Measurements from ENCODE around the gene NECTIN4. TPM values are rescaled to one million over a fixed set of nuclear protein-coding genes. Genes with fewer than 3 reads are reported as not detected.

NECTIN4 gene
- total and polyA plus RNA-seq, 2 of the 8 experiments (the other 6 are each of a cell fraction or from before 2014, with no cell fraction given), result 0.19 to 0.71 TPM

- Histone ChIP-seq H2AFZ (ENCODE audit: low read length) (no peak overlapping the region), H3K4ac (replicated peaks; ENCODE audit: insufficient read length, low read depth, low read length) (no peak overlapping the region), H3K56ac (replicated peaks; ENCODE audit: insufficient read length, low read depth, low read length) (no peak overlapping the region), H3K9ac (replicated peaks in 1 of 4; ENCODE audit: extremely low read depth in 1 of 4, low read depth in 3 of 4, low read length in 3 of 4) (no peak overlapping the region), H3K79me2 (ENCODE audit: control insufficient read depth in 1 of 2, insufficient read depth in 2 of 2, low read length in 2 of 2) (peaks cover 0 to 30% of the 10 kb centered on the region in 2 experiments; a peak in 2 of 4 replicates), H4K5ac (ENCODE audit: insufficient read length, low read depth, low read length) (no peak overlapping the region), H2AK5ac (ENCODE audit: low read depth, low read length) (no peak overlapping the region), H3K4me2 (ENCODE audit: insufficient read depth in 1 of 2, low read depth in 2 of 2, low read length in 2 of 2) (no peak overlapping the region), H4K91ac (replicated peaks; ENCODE audit: insufficient read length, low read length) (no peak overlapping the region), H3K23me2 (ENCODE audit: low read depth, low read length) (peaks cover 12% of the 10 kb centered on the region), H3K9me3 (ENCODE audit: insufficient read depth in 2 of 2, low read depth in 1 of 2, low read length in 1 of 2) (no peaks in the 10 kb centered on the region), H3K14ac (ENCODE audit: insufficient read length) (no peak overlapping the region), H3K27me3 (replicated peaks in 1 of 4; ENCODE audit: control insufficient read depth in 3 of 4, extremely low read depth in 1 of 4, insufficient read depth in 3 of 4, low read length in 3 of 4) (no peaks in the 10 kb centered on the region), H3K4me3 (ENCODE audit: extremely low read depth in 1 of 4, insufficient read depth in 2 of 4, low read depth in 3 of 4, low read length in 4 of 4) (no peak overlapping the region), H3K18ac (ENCODE audit: extremely low read depth, low read length) (no peak overlapping the region), H2BK20ac (ENCODE audit: low read length) (no peak overlapping the region), H4K20me1 (replicated peaks in 1 of 2; ENCODE audit: control insufficient read depth in 1 of 2, insufficient read depth in 2 of 2, low read length in 2 of 2) (peaks cover 0 to 16% of the 10 kb centered on the region in 2 experiments), H3K79me1 (ENCODE audit: low read depth, low read length) (peaks cover 7% of the 10 kb centered on the region; the same call in 1 of the 2 replicates), H3K23ac (ENCODE audit: insufficient read length) (no peak overlapping the region), H4K8ac (ENCODE audit: extremely low read depth, insufficient read depth, low read length) (no peak overlapping the region), H2BK120ac (replicated peaks; ENCODE audit: low read depth, low read length) (no peak overlapping the region), H2BK12ac (ENCODE audit: low read depth, low read length) (no peak overlapping the region), H2BK15ac (ENCODE audit: low read length) (no peak overlapping the region), H3K36me3 (ENCODE audit: control insufficient read depth in 2 of 4, insufficient read depth in 4 of 4, low read length in 3 of 4) (peaks cover 16 to 62% (median 34%) of the 10 kb centered on the region in 4 experiments), H3K27ac (ENCODE audit: low read depth, low read length) (no peak overlapping the region), H3K4me1 (replicated peaks in 1 of 4; ENCODE audit: control insufficient read depth in 3 of 4, insufficient read depth in 4 of 4, low read length in 3 of 4) (peaks cover 4 to 10% (median 5%) of the 10 kb centered on the region in 4 experiments; a peak in 6 of 7 replicates), H2BK5ac (ENCODE audit: low read depth, low read length) (no peak overlapping the region)
- DNase-seq (ENCODE audit: low read depth in 1 of 2, low spot score in 2 of 2) (no peak), FAIRE-seq (no peak)
- ChIA-PET CTCF (ENCODE audit: partially characterized antibody) (interaction anchor here (0.8 to 1.4 kb wide), 4 partner anchors 19 to 50 kb away, joined by 3 to 4 read pairs (median 4); no protein-coding TSS in a partner anchor), POLR2A (ENCODE audit: partially characterized antibody) (interaction anchor here (1.0 to 1.2 kb wide), 4 partner anchors 15 to 168 kb away, joined by 3 to 6 read pairs (median 4); partner anchors contain the start of gene PPOX)
- TF ChIP-seq POU5F1 (IDR thresholded peaks at IDR 0.05; ENCODE audit: low read depth, low read length) (no peak), ASH2L (IDR thresholded peaks at IDR 0.05; ENCODE audit: low read length) (no peak), CEBPB (IDR thresholded peaks at IDR 0.05; ENCODE audit: low read depth, low read length) (no peak), RAD21 (IDR thresholded peaks at IDR 0.05 in 1 of 2, conservative IDR thresholded peaks at IDR 0.05 in 1 of 2; ENCODE audit: low read depth in 2 of 2, low read length in 2 of 2) (no peak), JUND (IDR thresholded peaks at IDR 0.05; ENCODE audit: low read length) (no peak), SAP30 (IDR thresholded peaks at IDR 0.05; ENCODE audit: insufficient read depth, insufficient replicate concordance, low read length) (no peak), YY1 (IDR thresholded peaks at IDR 0.05; ENCODE audit: low read depth, low read length) (no peak)
- TF ChIP-seq, protein P1, sequence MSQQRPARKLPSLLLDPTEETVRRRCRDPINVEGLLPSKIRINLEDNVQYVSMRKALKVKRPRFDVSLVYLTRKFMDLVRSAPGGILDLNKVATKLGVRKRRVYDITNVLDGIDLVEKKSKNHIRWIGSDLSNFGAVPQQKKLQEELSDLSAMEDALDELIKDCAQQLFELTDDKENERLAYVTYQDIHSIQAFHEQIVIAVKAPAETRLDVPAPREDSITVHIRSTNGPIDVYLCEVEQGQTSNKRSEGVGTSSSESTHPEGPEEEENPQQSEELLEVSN (IDR thresholded peaks at IDR 0.05), result no peak
- TF ChIP-seq, protein P2, sequence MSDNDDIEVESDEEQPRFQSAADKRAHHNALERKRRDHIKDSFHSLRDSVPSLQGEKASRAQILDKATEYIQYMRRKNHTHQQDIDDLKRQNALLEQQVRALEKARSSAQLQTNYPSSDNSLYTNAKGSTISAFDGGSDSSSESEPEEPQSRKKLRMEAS (IDR thresholded peaks at IDR 0.05), result no peak
- 89% methylated on average over 4 of the region's 4 CpGs; no CpG with 5 or more reads in 1 of the 2 experiments for WGBS, 2 experiments (ENCODE audit: extremely low coverage in 1 of 2, insufficient coverage in 1 of 2, insufficient read length in 1 of 2, insufficient replicate concordance in 2 of 2, low coverage in 1 of 2, low lambda C conversion rate in 2 of 2, missing lambda C conversion rate in 1 of 2)
These were observed 32.5 kb upstream of the NECTIN4 start for GRCh38 chr1:161121834-161122233.
